Measurements from ENCODE around the gene RFPL1. TPM values are rescaled to one million over a fixed set of nuclear protein-coding genes. Genes with fewer than 3 reads are reported as not detected.
"Not testable (repeated sequence)": the region's sequence is repeated elsewhere in the genome, so short reads cannot be mapped to it uniquely, and the experiment has no call there.

RFPL1 gene
- total RNA-seq, 4 donors from 2014 or later = not detected

GRCh38 chr22:29412772-29413171 lies 25.6 kb upstream of the RFPL1 start:
- H3K9me3 ChIP-seq; DNase-seq; H3K27me3 ChIP-seq; H3K4me1 ChIP-seq; H3K4me3 ChIP-seq; H3K36me3 ChIP-seq; intact Hi-C loops (cut with DNase I; ENCODE audit: low total_unique reads); H3K27ac ChIP-seq: not testable (repeated sequence)
- TF ChIP-seq CTCF (IDR thresholded peaks at IDR 0.05) = peak in 1 of 4 experiments; percentile 13

GRCh38 chr22:29414951-29415591 lies 23.3 kb upstream of the RFPL1 start:
- H3K4me3 ChIP-seq = peak overlapping the region; percentile 16 to 26
- H3K27ac ChIP-seq; H3K36me3 ChIP-seq; H3K27me3 ChIP-seq; H3K4me1 ChIP-seq; H3K9me3 ChIP-seq; intact Hi-C loops (cut with DNase I; ENCODE audit: low total_unique reads); DNase-seq: not testable (repeated sequence)

DNA sequence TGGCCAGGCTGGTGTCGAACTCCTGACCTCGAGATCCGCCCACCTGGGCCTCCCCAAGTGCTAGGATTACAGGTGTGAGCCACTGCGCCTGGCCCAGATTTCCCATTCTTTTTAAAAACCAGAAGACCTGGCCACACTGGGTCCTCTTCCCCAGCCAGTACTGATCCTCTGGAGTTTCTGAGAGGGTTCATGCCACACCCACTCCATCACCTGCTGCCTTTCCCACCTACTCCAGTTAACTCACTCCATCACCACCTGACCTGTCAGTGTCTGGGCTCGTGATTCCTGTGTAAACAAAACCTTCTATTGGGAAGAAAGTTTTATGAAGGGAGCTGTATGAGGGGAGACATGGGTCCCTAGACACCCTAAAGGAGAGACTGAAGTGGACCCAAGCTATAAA lies 19.7 kb upstream of the RFPL1 start:
- H3K27ac ChIP-seq; H3K4me3 ChIP-seq; intact Hi-C loops (cut with DNase I; ENCODE audit: low total_unique reads); H3K9me3 ChIP-seq; H3K4me1 ChIP-seq; H3K36me3 ChIP-seq; DNase-seq; H3K27me3 ChIP-seq: not testable (repeated sequence)

GRCh38 chr22:29426476-29426875 lies 11.9 kb upstream of the RFPL1 start:
- Histone ChIP-seq H3K4me1 (no peaks in the 10 kb centered on the region), H3K27me3 (no peaks in the 10 kb centered on the region), H3K36me3 (no peaks in the 10 kb centered on the region), H3K27ac (no peak overlapping the region), H3K9me3 (no peaks in the 10 kb centered on the region), H3K4me3 (no peak overlapping the region)
- DNase-seq = no peak
- TF ChIP-seq CTCF (IDR thresholded peaks at IDR 0.05) (no peak), POLR2A (IDR thresholded peaks at IDR 0.05) (no peak)
- intact Hi-C loops (cut with DNase I; ENCODE audit: low total_unique reads) = no loop called here

DNA sequence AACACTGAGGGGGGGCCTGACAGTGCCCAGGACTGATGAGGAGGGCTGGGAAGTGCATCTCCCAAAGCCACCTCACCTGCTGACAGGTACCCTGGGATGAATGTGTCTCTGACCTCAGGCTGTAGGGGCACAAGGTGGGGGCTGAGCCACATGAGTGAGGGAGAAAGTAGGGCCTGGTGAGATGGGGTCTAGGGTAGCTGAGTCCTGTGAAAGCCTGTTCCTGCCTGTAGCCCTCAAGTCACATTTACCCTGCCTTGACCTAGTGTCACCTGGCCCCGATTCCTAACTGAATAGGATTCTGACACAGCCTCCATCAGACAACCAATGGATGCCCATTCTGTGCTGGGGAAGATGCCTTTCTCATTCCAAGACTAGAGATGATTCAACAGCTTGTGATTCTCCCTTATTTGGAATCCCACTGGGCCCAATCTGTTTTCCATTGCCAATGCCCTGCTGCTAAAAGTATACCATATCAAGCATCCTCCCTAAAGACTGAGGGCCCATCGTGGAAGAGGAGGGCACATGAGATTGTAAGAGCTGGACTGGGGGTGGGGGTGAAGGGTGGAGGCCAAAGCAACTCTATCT lies 11.1 kb upstream of the RFPL1 start:
- no peak for TF ChIP-seq CTCF (IDR thresholded peaks at IDR 0.05)
- TF ChIP-seq POLR2A (IDR thresholded peaks at IDR 0.05) = no peak
- Histone ChIP-seq H3K4me1 (no peaks in the 10 kb centered on the region), H3K9me3 (no peaks in the 10 kb centered on the region), H3K36me3 (no peaks in the 10 kb centered on the region), H3K27me3 (no peaks in the 10 kb centered on the region), H3K27ac (no peak overlapping the region), H3K4me3 (no peak overlapping the region)
- no peak for DNase-seq
- intact Hi-C loops (cut with DNase I; ENCODE audit: low total_unique reads) = no loop called here

- no peaks in the 10 kb centered on the region for H3K36me3 ChIP-seq
- H3K4me1 ChIP-seq = no peaks in the 10 kb centered on the region
- no peak overlapping the region for H3K4me3 ChIP-seq
- H3K27ac ChIP-seq = no peak overlapping the region
- no peak for TF ChIP-seq CTCF (IDR thresholded peaks at IDR 0.05)
- intact Hi-C loops (cut with DNase I; ENCODE audit: low total_unique reads) = no loop called here
- DNase-seq = no peak
- H3K27me3 ChIP-seq = no peaks in the 10 kb centered on the region
- no peaks in the 10 kb centered on the region for H3K9me3 ChIP-seq
Observed at GRCh38 chr22:29431986-29432385, 6.4 kb upstream of the RFPL1 start.

Measured in uterus (tissue), 4 donors.